ENCODE data around the gene SH2D7.

GRCh38 chr15:78109156-78109555 is 16.8 kb downstream of the SH2D7 start:
- no peak for TF ChIP-seq POLR2A (IDR thresholded peaks at IDR 0.05)
- no peak for TF ChIP-seq CTCF (IDR thresholded peaks at IDR 0.05)
